H9 (cell line): ENCODE results near the gene MMEL1. TPM values are rescaled to one million over a fixed set of nuclear protein-coding genes. Genes with fewer than 3 reads are reported as not detected.
A peak's percentile ranks its signal among the peaks of the same experiment; 100 is the strongest.

Source experiments
- DNase-seq: peaks from one replicate; pipeline ENCODE4 v3.0.0-alpha.2; 2017
- H2AFZ ChIP-seq: one replicate; pipeline ENCODE4 v1.6.1; 2013; ENCODE audit warnings: mild to moderate bottlenecking, low read length, control low read depth, moderate library complexity
- H2AK5ac ChIP-seq: 2 replicates; pipeline ENCODE4 v1.6.1; 2013; ENCODE audit warnings: low read length, control low read depth, mixed read lengths; ENCODE audit not compliant: insufficient read length
- H2BK120ac ChIP-seq: one replicate; pipeline ENCODE4 v1.6.1; 2013; ENCODE audit warnings: low read depth, mild to moderate bottlenecking, low read length, control low read depth, inconsistent platforms; ENCODE audit not compliant: poor library complexity, severe bottlenecking
- H2BK12ac ChIP-seq: 2 replicates; pipeline ENCODE4 v1.6.1; 2013; ENCODE audit warnings: low read length, control low read depth, mixed read lengths, low read depth; ENCODE audit not compliant: insufficient read length
- H2BK15ac ChIP-seq: 2 replicates; pipeline ENCODE4 v1.6.1; 2013; ENCODE audit warnings: low read depth, low read length, control low read depth
- H2BK20ac ChIP-seq: one replicate; pipeline ENCODE4 v1.6.1; 2013; ENCODE audit warnings: low read depth, mild to moderate bottlenecking, low read length, control low read depth, inconsistent platforms; ENCODE audit not compliant: poor library complexity, severe bottlenecking
- H2BK5ac ChIP-seq: 2 replicates; pipeline ENCODE4 v1.6.1; 2013; ENCODE audit warnings: low read length, control low read depth, mixed read lengths; ENCODE audit not compliant: insufficient read length
- H3K14ac ChIP-seq: 2 replicates; pipeline ENCODE4 v1.6.1; 2013; ENCODE audit warnings: low read length, control low read depth; ENCODE audit not compliant: insufficient read depth
- H3K18ac ChIP-seq: 2 replicates; pipeline ENCODE4 v1.6.1; 2013; ENCODE audit warnings: low read depth, mild to moderate bottlenecking, mixed read lengths, low read length, control low read depth; ENCODE audit not compliant: insufficient read length
- H3K23ac ChIP-seq: 2 replicates; pipeline ENCODE4 v1.6.1; 2013; ENCODE audit warnings: low read length, control low read depth, mixed read lengths, low read depth; ENCODE audit not compliant: insufficient read length
- H3K23me2 ChIP-seq: 2 replicates; pipeline ENCODE4 v1.6.1; 2013; ENCODE audit warnings: low read depth, mild to moderate bottlenecking, mixed read lengths, low read length, control low read depth; ENCODE audit not compliant: insufficient read length, poor library complexity, severe bottlenecking
- H3K27ac ChIP-seq: 2 replicates; pipeline ENCODE4 v1.5.1; 2013; ENCODE audit warnings: low read length, control low read depth, mixed read lengths, low read depth; ENCODE audit not compliant: insufficient read length
- H3K27me3 ChIP-seq: 2 replicates; pipeline ENCODE4 v1.6.1; 2013; ENCODE audit warnings: low read length, control low read depth, inconsistent platforms; ENCODE audit not compliant: insufficient read depth
- H3K4ac ChIP-seq: 2 replicates; pipeline ENCODE4 v1.6.1; 2013; ENCODE audit warnings: low read depth, mild to moderate bottlenecking, control low read depth, inconsistent platforms, low read length, moderate library complexity
- H3K4me1 ChIP-seq: 2 replicates; pipeline ENCODE4 v1.6.1; 2013; ENCODE audit warnings: low read length, control low read depth, inconsistent platforms; ENCODE audit not compliant: insufficient read depth
- H3K4me2 ChIP-seq: 2 replicates; pipeline ENCODE4 v1.6.1; 2013; ENCODE audit warnings: low read length, control low read depth, mixed read lengths; ENCODE audit not compliant: insufficient read length, insufficient read depth
- H3K56ac ChIP-seq: 2 replicates; pipeline ENCODE4 v1.6.1; 2013; ENCODE audit warnings: low read depth, mild to moderate bottlenecking, mixed read lengths, low read length, control low read depth; ENCODE audit not compliant: insufficient read length
- H3K79me1 ChIP-seq: 2 replicates; pipeline ENCODE4 v1.6.1; 2013; ENCODE audit warnings: low read depth, mild to moderate bottlenecking, moderate library complexity, low read length, control low read depth, inconsistent platforms; ENCODE audit not compliant: insufficient read depth, poor library complexity, severe bottlenecking
- H3K79me2 ChIP-seq: 2 replicates; pipeline ENCODE4 v1.6.1; 2013; ENCODE audit warnings: low read length, control low read depth, inconsistent platforms; ENCODE audit not compliant: insufficient read depth
- H3K9ac ChIP-seq: 2 replicates; pipeline ENCODE4 v1.6.1; 2013; ENCODE audit warnings: low read length, control low read depth, mixed read lengths; ENCODE audit not compliant: insufficient read length; ENCODE audit errors: extremely low read depth
- H3K9me3 ChIP-seq: one replicate; pipeline ENCODE4 v1.6.1; 2013; ENCODE audit warnings: low read depth, low read length, inconsistent platforms; ENCODE audit not compliant: control insufficient read depth
- H3T11ph ChIP-seq: one replicate; pipeline ENCODE4 v1.6.1; 2013; ENCODE audit warnings: mild to moderate bottlenecking, low read length, control low read depth, inconsistent platforms
- H4K20me1 ChIP-seq: one replicate; pipeline ENCODE4 v1.6.1; 2013; ENCODE audit not compliant: control insufficient read depth, insufficient read length, insufficient read depth
- H4K5ac ChIP-seq: 2 replicates; pipeline ENCODE4 v1.6.1; 2013; ENCODE audit warnings: low read depth, mild to moderate bottlenecking, mixed read lengths, low read length, control low read depth; ENCODE audit not compliant: insufficient read length
- H4K8ac ChIP-seq: replicated peaks from 2 replicates; pipeline ENCODE4 v1.6.1; 2013; ENCODE audit warnings: low read length, control low read depth, mixed read lengths, low read depth; ENCODE audit not compliant: insufficient read length
- H4K91ac ChIP-seq: 2 replicates; pipeline ENCODE4 v1.6.1; 2013; ENCODE audit warnings: low read depth, mild to moderate bottlenecking, moderate library complexity, mixed read lengths, low read length, control low read depth; ENCODE audit not compliant: insufficient read length
- H3K27ac Mint-ChIP-seq, 3 experiments: 2 replicates in 2 of 3; 3 replicates in 1 of 3; pipeline ENCODE4 v1.8.0; 2020 to 2021; ENCODE audit warnings: mixed read lengths in 3 of 3, mild to moderate bottlenecking in 1 of 3, moderate library complexity in 1 of 3
- H3K27me3 Mint-ChIP-seq: 2 replicates; pipeline ENCODE4 v1.8.0; 2021; ENCODE audit warnings: low read depth, mild to moderate bottlenecking, moderate library complexity, mixed read lengths
- H3K36me3 Mint-ChIP-seq, 3 experiments: 2 replicates in 2 of 3; 3 replicates in 1 of 3; pipeline ENCODE4 v1.8.0; 2020 to 2021; ENCODE audit warnings: low read depth in 3 of 3, mixed read lengths in 3 of 3; ENCODE audit not compliant: insufficient read depth in 1 of 3
- H3K4me1 Mint-ChIP-seq, 2 experiments: 2 replicates each; pipeline ENCODE4 v1.8.0; 2020; ENCODE audit warnings: mixed read lengths in 2 of 2
- H3K4me3 Mint-ChIP-seq, 2 experiments: 2 replicates in 1 of 2; 3 replicates in 1 of 2; pipeline ENCODE4 v1.8.0; 2020 to 2021; ENCODE audit warnings: mild to moderate bottlenecking in 2 of 2, mixed read lengths in 2 of 2, moderate library complexity in 1 of 2
- H3K9me3 Mint-ChIP-seq, 2 experiments: 2 replicates in 1 of 2; 3 replicates in 1 of 2; pipeline ENCODE4 v1.8.0; 2020; ENCODE audit warnings: mild to moderate bottlenecking in 2 of 2, mixed read lengths in 2 of 2, moderate library complexity in 1 of 2
- CTCF ChIP-seq: fragments of 200-600 bp; sonication (generic); conservative IDR thresholded peaks from 3 replicates; pipeline ENCODE4 v1.8.0; 2021; ENCODE audit warnings: antibody characterized with exemption, mild to moderate bottlenecking
- WGBS: extraction: QIAGEN DNeasy Blood & Tissue Kit; methylation state at CpG from one replicate; pipeline ENCODE4 v1.1.7; 2013; ENCODE audit warnings: missing lambda C conversion rate, low lambda C conversion rate, mixed read lengths; ENCODE audit not compliant: insufficient read length; ENCODE audit errors: extremely low coverage; 5-methylcytosine and 5-hydroxymethylcytosine counted together
- total RNA-seq: library from RNA; stranded (reverse); gene quantifications from 2 replicates; pipeline ENCODE4 v1.2.1, GENCODE V29; 2021

Gene MMEL1
- total RNA-seq, 1 experiment from 2014 or later, result 0.42 TPM

- Mint-ChIP-seq H3K4me3 (peak overlapping the region; percentile 61 to 84; a peak in 2 of 5 replicates), H3K4me1 (peaks cover 10 to 27% of the 10 kb centered on the region in 2 experiments), H3K36me3 (no peaks in the 10 kb centered on the region), H3K27ac (peak overlapping the region in 1 of 3 experiments; percentile 55; a peak in 1 of 7 replicates), H3K27me3 (no peaks in the 10 kb centered on the region), H3K9me3 (no peaks in the 10 kb centered on the region)
- H3K27me3 ChIP-seq, result no peaks in the 10 kb centered on the region
- no peak overlapping the region for H3K14ac ChIP-seq
- no peak overlapping the region for H3K56ac ChIP-seq
- H2BK120ac ChIP-seq, result no peak overlapping the region
- H3K9me3 ChIP-seq, result no peaks in the 10 kb centered on the region
- no peaks in the 10 kb centered on the region for H3K79me2 ChIP-seq
- H3K4me2 ChIP-seq, result peak overlapping the region; percentile 74
- no CpG with 5 or more reads among the region's 17 CpGs for WGBS
- H4K5ac ChIP-seq, result no peak overlapping the region
- H3T11ph ChIP-seq, result no peak overlapping the region
- no peak overlapping the region for H3K18ac ChIP-seq
- H2AFZ ChIP-seq, result no peak overlapping the region
- no peak overlapping the region for H4K91ac ChIP-seq
- no peak overlapping the region for H3K9ac ChIP-seq
- H2AK5ac ChIP-seq, result no peak overlapping the region
- H3K4ac ChIP-seq, result no peak overlapping the region
- H2BK5ac ChIP-seq, result no peak overlapping the region
- no peaks in the 10 kb centered on the region; the same call in 1 of the 2 replicates for H3K4me1 ChIP-seq
- H2BK20ac ChIP-seq, result no peak overlapping the region
- H3K27ac ChIP-seq, result no peak overlapping the region
- no peak overlapping the region for H4K8ac ChIP-seq
- peak; percentile 95 for TF ChIP-seq CTCF
- no peaks in the 10 kb centered on the region for H3K79me1 ChIP-seq
- peak; percentile 91 for DNase-seq
- H3K23ac ChIP-seq, result no peak overlapping the region
- H2BK12ac ChIP-seq, result no peak overlapping the region
- H3K23me2 ChIP-seq, result peaks cover 12% of the 10 kb centered on the region
- no peaks in the 10 kb centered on the region for H4K20me1 ChIP-seq
- H2BK15ac ChIP-seq, result no peak overlapping the region
Observed at GRCh38 chr1:2548068-2548589, 84.7 kb downstream of the MMEL1 start.
